ENCODE data around the gene CRTAP.

The CRTAP gene

GRCh38 chr3:33083958-33084357, 29.9 kb upstream of the CRTAP start:
- WGBS, result 71% methylated on average over 1 of the region's 2 CpGs
- Histone ChIP-seq H3K79me1 (replicated peaks; ENCODE audit: low read length, poor library complexity, severe bottlenecking) (peaks cover 32% of the 10 kb centered on the region), H4K91ac (ENCODE audit: low read length) (no peak overlapping the region), H2BK120ac (ENCODE audit: low read depth, low read length) (no peak overlapping the region), H3K18ac (ENCODE audit: low read depth in 1 of 2, low read length in 2 of 2) (no peak overlapping the region), H3K27ac (ENCODE audit: low read length, poor library complexity, severe bottlenecking) (no peak overlapping the region), H2AFZ (ENCODE audit: low read depth, low read length) (no peak overlapping the region), H3K9ac (ENCODE audit: low read length) (no peak overlapping the region), H3K9me3 (ENCODE audit: control insufficient read depth, low read length) (no peaks in the 10 kb centered on the region), H4K8ac (ENCODE audit: low read length) (no peak overlapping the region), H3K4me2 (ENCODE audit: low read length, poor library complexity, severe bottlenecking) (no peak overlapping the region), H3K36me3 (ENCODE audit: control insufficient read depth in 1 of 2, insufficient read depth in 2 of 2, low read depth in 1 of 2, low read length in 2 of 2) (peaks cover 0 to 10% of the 10 kb centered on the region in 2 experiments), H2BK5ac (ENCODE audit: low read depth, low read length, poor library complexity, severe bottlenecking) (no peak overlapping the region), H3K4me3 (ENCODE audit: insufficient read depth in 1 of 2, low read depth in 1 of 2, low read length in 2 of 2) (no peak overlapping the region), H2BK12ac (ENCODE audit: low read length in 2 of 2) (no peak overlapping the region), H3K14ac (ENCODE audit: low read length in 2 of 2) (no peak overlapping the region), H3K27me3 (ENCODE audit: control insufficient read depth in 1 of 2, insufficient read depth in 1 of 2, low read length in 2 of 2) (no peaks in the 10 kb centered on the region), H3K4ac (ENCODE audit: low read depth in 1 of 2, low read length in 2 of 2) (no peak overlapping the region), H2AK5ac (ENCODE audit: low read length, severe bottlenecking) (no peak overlapping the region), H3K23ac (ENCODE audit: low read length in 2 of 2) (no peak overlapping the region), H2BK15ac (ENCODE audit: low read depth, poor library complexity, severe bottlenecking) (no peak overlapping the region), H3K4me1 (ENCODE audit: control insufficient read depth, insufficient read depth, low read depth, low read length) (no peaks in the 10 kb centered on the region)
- DNase-seq, result no peak

- Histone ChIP-seq H4K91ac (ENCODE audit: low read length) (no peak overlapping the region), H3K18ac (ENCODE audit: low read depth in 1 of 2, low read length in 2 of 2) (no peak overlapping the region), H2AFZ (ENCODE audit: low read depth, low read length) (no peak overlapping the region), H3K9ac (ENCODE audit: low read length) (no peak overlapping the region), H3K36me3 (ENCODE audit: control insufficient read depth in 1 of 2, insufficient read depth in 2 of 2, low read depth in 1 of 2, low read length in 2 of 2) (peaks cover 22 to 52% of the 10 kb centered on the region in 2 experiments), H3K27me3 (ENCODE audit: control insufficient read depth in 1 of 2, insufficient read depth in 1 of 2, low read length in 2 of 2) (no peaks in the 10 kb centered on the region), H2BK12ac (ENCODE audit: low read length in 2 of 2) (no peak overlapping the region), H2BK15ac (ENCODE audit: low read depth, poor library complexity, severe bottlenecking) (no peak overlapping the region), H2BK120ac (ENCODE audit: low read depth, low read length) (no peak overlapping the region), H2BK5ac (ENCODE audit: low read depth, low read length, poor library complexity, severe bottlenecking) (no peak overlapping the region), H3K4me1 (ENCODE audit: control insufficient read depth, insufficient read depth, low read depth, low read length) (peaks cover 2% of the 10 kb centered on the region), H3K4ac (ENCODE audit: low read depth in 1 of 2, low read length in 2 of 2) (no peak overlapping the region), H3K4me3 (ENCODE audit: insufficient read depth in 1 of 2, low read depth in 1 of 2, low read length in 2 of 2) (no peak overlapping the region), H2AK5ac (ENCODE audit: low read length, severe bottlenecking) (no peak overlapping the region), H4K8ac (ENCODE audit: low read length) (no peak overlapping the region), H3K79me1 (replicated peaks; ENCODE audit: low read length, poor library complexity, severe bottlenecking) (peaks cover 26% of the 10 kb centered on the region), H3K23ac (ENCODE audit: low read length in 2 of 2) (no peak overlapping the region), H3K14ac (ENCODE audit: low read length in 2 of 2) (no peak overlapping the region), H3K9me3 (ENCODE audit: control insufficient read depth, low read length) (no peaks in the 10 kb centered on the region), H3K4me2 (ENCODE audit: low read length, poor library complexity, severe bottlenecking) (no peak overlapping the region), H3K27ac (ENCODE audit: low read length, poor library complexity, severe bottlenecking) (no peak overlapping the region)
- DNase-seq, result no peak
These were observed 25.1 kb upstream of the CRTAP start for GRCh38 chr3:33088691-33089090.

- Histone ChIP-seq H4K91ac (ENCODE audit: low read length) (no peak overlapping the region), H3K27ac (ENCODE audit: low read length, poor library complexity, severe bottlenecking) (no peak overlapping the region), H3K14ac (ENCODE audit: low read length in 2 of 2) (no peak overlapping the region), H3K36me3 (ENCODE audit: control insufficient read depth in 1 of 2, insufficient read depth in 2 of 2, low read depth in 1 of 2, low read length in 2 of 2) (peaks cover 26 to 54% of the 10 kb centered on the region in 2 experiments), H3K4me2 (ENCODE audit: low read length, poor library complexity, severe bottlenecking) (no peak overlapping the region), H4K8ac (ENCODE audit: low read length) (no peak overlapping the region), H3K18ac (ENCODE audit: low read depth in 1 of 2, low read length in 2 of 2) (no peak overlapping the region), H3K4me3 (ENCODE audit: insufficient read depth in 1 of 2, low read depth in 1 of 2, low read length in 2 of 2) (no peak overlapping the region), H3K79me1 (replicated peaks; ENCODE audit: low read length, poor library complexity, severe bottlenecking) (peaks cover 28% of the 10 kb centered on the region), H3K23ac (ENCODE audit: low read length in 2 of 2) (no peak overlapping the region), H2BK15ac (ENCODE audit: low read depth, poor library complexity, severe bottlenecking) (no peak overlapping the region), H2AK5ac (ENCODE audit: low read length, severe bottlenecking) (no peak overlapping the region), H2BK12ac (ENCODE audit: low read length in 2 of 2) (no peak overlapping the region), H2BK120ac (ENCODE audit: low read depth, low read length) (no peak overlapping the region), H3K9ac (ENCODE audit: low read length) (no peak overlapping the region), H3K27me3 (ENCODE audit: control insufficient read depth in 1 of 2, insufficient read depth in 1 of 2, low read length in 2 of 2) (no peaks in the 10 kb centered on the region), H3K4ac (ENCODE audit: low read depth in 1 of 2, low read length in 2 of 2) (no peak overlapping the region), H3K9me3 (ENCODE audit: control insufficient read depth, low read length) (no peaks in the 10 kb centered on the region), H2AFZ (ENCODE audit: low read depth, low read length) (no peak overlapping the region), H2BK5ac (ENCODE audit: low read depth, low read length, poor library complexity, severe bottlenecking) (no peak overlapping the region), H3K4me1 (ENCODE audit: control insufficient read depth, insufficient read depth, low read depth, low read length) (peaks cover 2% of the 10 kb centered on the region)
- no peak for DNase-seq
- 100% methylated on average over 3 of the region's 3 CpGs for WGBS
These were observed 24.3 kb upstream of the CRTAP start for GRCh38 chr3:33089515-33089914.

GRCh38 chr3:33091746-33092145, 22.1 kb upstream of the CRTAP start:
- peaks cover 22% of the 10 kb centered on the region for H3K79me1 ChIP-seq (replicated peaks; ENCODE audit: low read length, poor library complexity, severe bottlenecking)
- no peaks in the 10 kb centered on the region for H3K27me3 ChIP-seq (ENCODE audit: control insufficient read depth in 1 of 2, insufficient read depth in 1 of 2, low read length in 2 of 2)
- no peak overlapping the region for H4K8ac ChIP-seq (ENCODE audit: low read length)
- no peak overlapping the region for H4K91ac ChIP-seq (ENCODE audit: low read length)
- H3K4me3 ChIP-seq (ENCODE audit: insufficient read depth in 1 of 2, low read depth in 1 of 2, low read length in 2 of 2), result no peak overlapping the region
- no peaks in the 10 kb centered on the region for H3K9me3 ChIP-seq (ENCODE audit: control insufficient read depth, low read length)
- no peak overlapping the region for H2AFZ ChIP-seq (ENCODE audit: low read depth, low read length)
- H3K23ac ChIP-seq (ENCODE audit: low read length in 2 of 2), result no peak overlapping the region
- no peak overlapping the region for H3K14ac ChIP-seq (ENCODE audit: low read length in 2 of 2)
- DNase-seq, result no peak
- H3K27ac ChIP-seq (ENCODE audit: low read length, poor library complexity, severe bottlenecking), result no peak overlapping the region
- H3K36me3 ChIP-seq (ENCODE audit: control insufficient read depth in 1 of 2, insufficient read depth in 2 of 2, low read depth in 1 of 2, low read length in 2 of 2), result peaks cover 26 to 54% of the 10 kb centered on the region in 2 experiments
- no peak overlapping the region for H2BK120ac ChIP-seq (ENCODE audit: low read depth, low read length)
- no peak overlapping the region for H2BK5ac ChIP-seq (ENCODE audit: low read depth, low read length, poor library complexity, severe bottlenecking)
- H2AK5ac ChIP-seq (ENCODE audit: low read length, severe bottlenecking), result no peak overlapping the region
- no peak overlapping the region for H2BK15ac ChIP-seq (ENCODE audit: low read depth, poor library complexity, severe bottlenecking)
- H3K18ac ChIP-seq (ENCODE audit: low read depth in 1 of 2, low read length in 2 of 2), result no peak overlapping the region
- 67% methylated on average over 5 of the region's 6 CpGs for WGBS
- no peak overlapping the region for H2BK12ac ChIP-seq (ENCODE audit: low read length in 2 of 2)
- H3K4me2 ChIP-seq (ENCODE audit: low read length, poor library complexity, severe bottlenecking), result no peak overlapping the region
- H3K9ac ChIP-seq (ENCODE audit: low read length), result no peak overlapping the region
- H3K4ac ChIP-seq (ENCODE audit: low read depth in 1 of 2, low read length in 2 of 2), result no peak overlapping the region
- peaks cover 10% of the 10 kb centered on the region for H3K4me1 ChIP-seq (ENCODE audit: control insufficient read depth, insufficient read depth, low read depth, low read length)
